Left forelimb (tissue), 1 donor: Measurements from ENCODE around the gene PCNX2.
A peak's percentile ranks its signal among the peaks of the same experiment; 100 is the strongest.
"Not testable (repeated sequence)": the region's sequence is repeated elsewhere in the genome, so short reads cannot be mapped to it uniquely, and the experiment has no call there.

Experiments used
- DNase-seq: peaks from one replicate; pipeline ENCODE4 v3.0.0-alpha.2; 2018; ENCODE audit warnings: low spot score

Gene PCNX2

GRCh38 chr1:233006541-233006973 is 289.0 kb downstream of the PCNX2 start:
- DNase-seq: no peak

GRCh38 chr1:233006108-233006507 is 289.4 kb downstream of the PCNX2 start:
- no peak for DNase-seq

- DNase-seq: no peak
Observed at GRCh38 chr1:233005703-233006102, 289.8 kb downstream of the PCNX2 start.

GRCh38 chr1:233005156-233005555 is 290.4 kb downstream of the PCNX2 start:
- no peak for DNase-seq

DNA sequence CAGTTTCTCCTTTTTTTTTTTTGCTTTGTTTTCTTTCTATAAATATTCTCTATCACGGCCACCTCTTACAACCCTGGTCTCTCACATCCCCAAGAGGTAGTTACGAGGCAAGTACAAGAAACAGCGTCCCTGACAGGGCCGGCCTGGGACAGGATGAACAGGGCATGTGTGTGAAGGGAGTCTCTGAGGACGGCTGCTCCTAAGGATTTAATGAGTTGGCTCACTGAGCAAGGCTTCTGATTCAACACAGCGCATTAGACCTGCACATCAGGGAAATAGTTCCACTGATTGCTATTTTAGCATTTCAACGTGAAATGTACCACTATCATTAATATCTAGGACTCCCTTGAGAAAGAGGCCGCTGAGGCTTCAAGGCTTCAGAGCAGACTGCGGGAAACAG is 291.1 kb downstream of the PCNX2 start:
- DNase-seq: no peak

DNA sequence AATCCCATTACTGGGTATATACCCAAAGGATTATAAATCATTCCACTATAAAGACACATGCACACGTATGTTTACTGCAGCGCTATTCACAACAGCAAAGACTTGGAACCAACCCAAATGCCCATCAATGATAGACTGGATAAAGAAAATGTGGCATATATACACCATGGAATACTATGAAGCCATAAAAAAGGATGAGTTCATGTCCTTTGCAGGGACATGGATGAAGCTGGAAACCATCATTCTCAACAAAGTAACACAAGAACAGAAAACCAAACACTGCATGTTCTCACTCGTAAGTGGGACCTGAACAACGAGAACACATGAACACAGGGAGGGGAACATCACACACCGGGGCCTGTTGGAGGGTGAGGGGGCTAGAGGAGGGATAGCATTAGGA is 291.9 kb downstream of the PCNX2 start:
- not testable (repeated sequence) for DNase-seq

- DNase-seq: no peak
Observed at GRCh38 chr1:232999956-233000625, 295.4 kb downstream of the PCNX2 start.

GRCh38 chr1:232998646-232999045 is 296.9 kb downstream of the PCNX2 start:
- DNase-seq: no peak

DNA sequence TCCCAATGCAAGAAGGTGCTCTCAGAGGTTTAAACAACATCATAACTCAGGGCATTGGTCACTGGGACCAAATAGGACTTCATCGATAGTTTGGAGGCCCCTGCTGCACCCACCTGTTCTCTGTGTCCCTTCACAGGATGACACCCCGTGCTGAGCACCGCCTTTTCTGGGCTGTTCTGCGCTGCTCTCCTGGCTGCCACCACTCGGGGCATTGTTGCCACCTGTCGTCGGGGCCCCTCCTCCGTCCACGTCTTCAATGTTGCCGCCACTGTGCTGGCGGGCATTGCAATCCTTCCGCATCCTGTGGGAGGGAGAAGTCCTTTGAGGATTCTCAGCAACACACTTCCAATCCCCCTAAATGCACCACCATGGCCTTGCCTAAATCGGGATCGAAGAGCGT is 297.4 kb downstream of the PCNX2 start:
- no peak for DNase-seq

DNA sequence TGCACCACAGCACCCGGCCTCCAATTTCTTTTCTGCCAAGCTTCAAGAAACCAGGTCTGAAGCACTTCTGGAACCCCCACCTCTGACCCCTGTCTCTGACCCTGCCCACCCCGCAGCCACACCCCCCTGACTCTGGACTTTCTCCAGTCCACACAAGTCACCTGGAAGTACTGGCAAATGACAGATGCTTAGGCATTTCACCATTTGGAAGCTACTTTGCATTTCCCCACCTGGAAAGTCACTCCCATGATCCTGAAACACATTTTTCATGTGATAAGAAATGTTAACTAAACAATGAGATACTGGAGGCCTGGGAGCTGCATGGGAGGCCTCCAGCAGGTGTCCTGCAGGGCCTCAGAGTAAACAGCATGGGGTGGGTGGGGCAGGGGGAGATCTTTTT is 299.4 kb downstream of the PCNX2 start:
- no peak for DNase-seq

- DNase-seq: no peak
Observed at GRCh38 chr1:232995189-232995588, 300.3 kb downstream of the PCNX2 start.

- no peak for DNase-seq
Observed at GRCh38 chr1:232993555-232993954, 302.0 kb downstream of the PCNX2 start.

- no peak for DNase-seq
Observed at GRCh38 chr1:232992227-232992626, 303.3 kb downstream of the PCNX2 start.

GRCh38 chr1:232991238-232991637 is 304.3 kb downstream of the PCNX2 start:
- no peak for DNase-seq

DNA sequence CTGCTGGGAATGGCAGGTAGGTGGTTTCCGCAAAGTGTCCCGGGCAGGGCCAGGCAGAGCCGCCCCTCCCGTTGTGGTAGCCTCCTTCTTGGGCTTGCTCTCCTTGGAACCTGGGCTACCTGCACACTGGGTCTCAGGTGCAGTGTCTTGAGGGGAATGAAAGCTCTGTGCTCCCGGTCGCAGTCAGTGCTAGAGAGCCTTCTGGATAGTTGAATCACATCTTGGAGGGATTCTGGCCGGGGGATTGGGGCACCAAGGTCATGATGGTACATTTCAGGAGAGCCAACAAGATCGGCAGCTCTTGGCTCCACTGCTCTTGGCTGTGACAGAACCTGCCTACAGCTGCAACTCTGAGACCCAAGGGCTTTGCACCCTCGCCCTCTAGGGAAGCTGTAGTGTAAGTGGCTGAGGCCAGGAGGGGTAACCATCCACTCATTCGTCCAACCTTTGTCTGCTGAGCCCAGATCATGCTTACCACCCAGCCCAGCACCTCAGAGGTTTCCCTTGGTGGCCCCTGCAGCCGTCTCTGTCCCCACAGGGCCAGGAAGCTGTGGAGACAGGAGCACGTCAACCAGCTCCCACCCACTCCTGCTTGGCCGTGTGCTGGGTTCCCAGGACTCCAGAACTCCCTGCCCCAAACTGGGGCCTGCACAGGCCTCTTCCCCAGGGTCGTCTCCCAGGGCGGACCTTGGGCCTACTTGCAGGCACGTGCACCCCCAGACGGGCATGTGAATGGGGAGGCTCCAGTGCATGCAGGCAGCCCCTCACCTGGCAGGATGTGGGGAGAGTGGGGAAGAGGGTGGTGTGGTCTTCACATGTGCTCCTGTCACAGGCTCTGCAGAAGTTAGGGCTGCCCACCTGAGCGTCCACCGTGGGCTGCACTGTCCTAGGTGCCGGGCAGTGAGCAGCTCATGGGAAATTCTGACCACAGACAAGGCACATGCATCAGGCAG is 305.1 kb downstream of the PCNX2 start:
- DNase-seq: no peak

DNA sequence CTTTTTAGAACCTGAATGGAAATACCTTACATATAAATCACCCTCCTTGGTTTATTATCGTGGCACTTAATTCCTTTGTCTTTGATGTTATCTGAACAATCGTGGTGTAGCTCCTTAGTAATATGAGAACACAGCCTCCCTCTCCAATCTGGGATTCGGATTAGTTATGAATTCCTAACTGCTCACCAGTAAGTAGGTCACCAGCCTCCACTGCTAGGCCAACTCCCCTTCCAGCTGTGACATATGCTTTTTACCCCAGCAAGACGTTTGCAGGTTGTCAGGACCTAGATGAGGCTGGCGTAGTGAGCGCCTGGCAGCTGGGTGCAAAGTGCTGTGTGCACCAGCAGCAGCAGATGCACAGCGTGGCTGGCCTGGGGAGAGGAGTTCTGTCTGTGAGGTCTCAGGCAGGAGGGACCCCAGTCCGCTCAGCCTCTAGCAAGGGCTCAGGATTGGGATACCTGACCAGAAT is 306.9 kb downstream of the PCNX2 start:
- peak; percentile 55 for DNase-seq

GRCh38 chr1:232987774-232988140 is 307.8 kb downstream of the PCNX2 start:
- peak; percentile 47 for DNase-seq

DNA sequence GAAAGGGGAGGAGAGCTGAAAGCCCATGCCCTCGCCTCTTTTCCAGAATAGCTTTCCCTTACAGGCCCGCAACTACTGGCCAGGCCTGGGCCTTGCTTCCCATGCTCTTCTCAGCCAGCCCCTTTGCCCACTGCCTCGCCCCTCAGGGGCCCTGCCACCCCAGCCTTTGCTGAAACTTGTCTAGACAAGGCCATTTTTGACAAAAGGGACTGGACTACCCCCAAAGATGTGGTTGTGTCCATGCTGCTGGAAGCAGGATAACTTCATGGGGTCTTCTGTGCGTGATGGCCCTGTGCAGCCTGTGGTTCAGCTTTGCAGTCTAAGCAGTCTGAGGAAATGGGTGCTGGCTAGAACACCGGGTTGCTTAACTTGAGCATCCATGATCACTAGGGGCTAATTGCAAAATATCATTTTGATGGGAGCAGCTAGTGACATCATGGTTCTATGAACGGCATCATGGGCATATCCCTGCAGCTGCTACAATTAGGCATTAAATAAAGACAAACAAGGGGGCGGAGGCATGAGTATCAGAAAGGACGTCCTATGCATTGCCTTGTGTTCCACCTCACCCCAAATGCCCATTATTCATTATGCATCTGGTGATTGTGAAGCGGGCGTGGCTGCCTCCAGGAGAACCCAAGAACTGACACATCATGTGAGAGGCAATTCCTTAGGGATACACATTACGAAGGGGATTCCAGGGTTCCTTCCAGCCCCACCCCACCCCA is 308.3 kb downstream of the PCNX2 start:
- peak; percentile 63 for DNase-seq

GRCh38 chr1:232986527-232986922 is 309.0 kb downstream of the PCNX2 start:
- peak; percentile 47 for DNase-seq

DNA sequence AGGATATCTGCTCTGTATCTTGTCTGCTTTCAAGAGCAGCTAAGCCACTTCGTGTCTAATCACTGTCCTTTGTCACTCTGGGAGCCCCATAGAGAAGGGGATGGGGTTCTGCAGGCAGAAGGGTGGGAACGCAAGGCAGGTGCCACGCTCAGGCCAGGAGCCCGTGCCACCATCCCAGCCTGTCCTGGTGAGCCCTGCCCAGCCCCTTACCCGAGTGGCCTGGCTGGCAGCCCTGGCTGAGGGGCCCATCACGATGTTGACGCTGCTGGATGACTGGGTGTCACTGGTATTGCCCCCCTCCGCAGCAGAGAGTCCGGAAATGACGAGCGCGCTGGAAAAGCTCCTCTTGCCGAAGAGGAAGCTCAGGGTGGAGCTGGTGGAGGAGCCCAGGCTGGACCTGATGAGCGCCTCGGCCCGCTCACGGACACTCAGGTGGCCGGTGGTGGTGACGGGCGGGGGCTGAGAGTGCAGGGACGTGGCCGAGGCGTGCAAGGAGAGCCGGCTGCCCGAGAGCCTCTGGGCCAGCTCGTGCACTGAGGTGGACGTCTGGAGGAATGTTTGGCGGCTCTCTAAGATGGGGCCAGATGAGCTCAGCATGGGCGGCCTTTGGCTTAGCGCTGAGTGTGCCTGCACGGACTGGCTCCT is 309.5 kb downstream of the PCNX2 start:
- peak; percentile 56 for DNase-seq

GRCh38 chr1:232984577-232985425 is 310.7 kb downstream of the PCNX2 start:
- DNase-seq: peak; percentile 33
